GM12891 (cell line): ENCODE data around the gene MAP7D1.

Experiments
- POLR2AphosphoS5 ChIP-seq: IDR thresholded peaks from 2 replicates; pipeline ENCODE4 v1.6.1; 2011; ENCODE audit warnings: low read depth, low read length, control low read depth
- SPI1 ChIP-seq: IDR thresholded peaks from 2 replicates; pipeline ENCODE4 v1.6.1; 2011; ENCODE audit warnings: low read depth, low read length, control low read depth
- TAF1 ChIP-seq: IDR thresholded peaks from 2 replicates; pipeline ENCODE4 v1.6.1; 2011; ENCODE audit warnings: low read depth, low read length, control low read depth

- TF ChIP-seq SPI1 (no peak), POLR2AphosphoS5 (no peak), TAF1 (no peak)
Measured at GRCh38 chr1:36175137-36176095, 19.5 kb downstream of the MAP7D1 start.
